ENCODE data around the gene MICU1. TPM values are rescaled to one million over a fixed set of nuclear protein-coding genes. Genes with fewer than 3 reads are reported as not detected.
"Not testable (repeated sequence)": the region's sequence is repeated elsewhere in the genome, so short reads cannot be mapped to it uniquely, and the experiment has no call there.

The MICU1 gene
- total RNA-seq, 4 donors from 2014 or later: 25.1 to 41.1 (median 34.9) TPM

- Histone ChIP-seq H3K27ac (no peak overlapping the region), H3K4me3 (no peak overlapping the region), H3K27me3 (no peaks in the 10 kb centered on the region), H3K9me3 (no peaks in the 10 kb centered on the region), H3K36me3 (peaks cover 0 to 17% (median 8%) of the 10 kb centered on the region in 4 donors), H3K4me1 (peaks cover 5 to 19% (median 8%) of the 10 kb centered on the region in 4 donors)
- WGBS, 2 donors (ENCODE audit: low coverage in 1 of 2): 94% methylated on average over 7 of the region's 7 CpGs; no CpG with 5 or more reads in 1 of the 2 donors
- TF ChIP-seq CTCF (IDR thresholded peaks at IDR 0.05) (no peak), POLR2AphosphoS5 (IDR thresholded peaks at IDR 0.05) (no peak), EP300 (IDR thresholded peaks at IDR 0.05; ENCODE audit: low read depth) (no peak), POLR2A (IDR thresholded peaks at IDR 0.05) (no peak)
- in situ Hi-C loops (cut with MboI; ENCODE audit: low pct_ligation_motif_present in 1 of 4, low pct_unique_long_range_greater_than_20kb in 1 of 4, low sequenced_read_pairs in 3 of 4) (loop anchor here in 3 of 4 donors (10.0 to 25.0 kb wide), 6 partner anchors 111 to 461 kb away; partner anchors contain the start of genes ANAPC16 (in 1 of the 3) and ASCC1 (in 1 of the 3)), intact Hi-C loops (cut with DNase I; ENCODE audit: low total_unique reads) (no loop called here)
- no peak for DNase-seq
Measured at GRCh38 chr10:72348282-72348681, 277.6 kb downstream of the MICU1 start.

- intact Hi-C loops (cut with DNase I; ENCODE audit: low total_unique reads): not testable (repeated sequence)
Measured at GRCh38 chr10:72346117-72346516, 279.8 kb downstream of the MICU1 start.

GRCh38 chr10:72344932-72345331 lies 280.9 kb downstream of the MICU1 start:
- TF ChIP-seq POLR2A (IDR thresholded peaks at IDR 0.05) (no peak), POLR2AphosphoS5 (IDR thresholded peaks at IDR 0.05) (no peak)
- intact Hi-C loops (cut with DNase I; ENCODE audit: low total_unique reads): no loop called here
- Histone ChIP-seq H3K36me3 (peaks cover 0 to 28% (median 10%) of the 10 kb centered on the region in 4 donors), H3K27me3 (no peaks in the 10 kb centered on the region), H3K4me3 (no peak overlapping the region), H3K9me3 (no peaks in the 10 kb centered on the region), H3K4me1 (peaks cover 0 to 4% (median 0%) of the 10 kb centered on the region in 4 donors), H3K27ac (no peak overlapping the region)
- DNase-seq: no peak
- 52% methylated on average over 11 of the region's 11 CpGs; no CpG with 5 or more reads in 1 of the 2 donors for WGBS, 2 donors (ENCODE audit: low coverage in 1 of 2)
- in situ Hi-C loops (cut with MboI; ENCODE audit: low pct_ligation_motif_present in 1 of 4, low pct_unique_long_range_greater_than_20kb in 1 of 4, low sequenced_read_pairs in 3 of 4): loop anchor here in 3 of 4 donors (10.0 to 25.0 kb wide), 6 partner anchors 108 to 458 kb away; partner anchors contain the start of genes ANAPC16 (in 1 of the 3) and ASCC1 (in 1 of the 3)

More at GRCh38 chr10:72346117-72346516, 279.8 kb downstream of the MICU1 start:
- in situ Hi-C loops (cut with MboI; ENCODE audit: low pct_ligation_motif_present in 1 of 4, low pct_unique_long_range_greater_than_20kb in 1 of 4, low sequenced_read_pairs in 3 of 4): loop anchor here in 3 of 4 donors (10.0 to 25.0 kb wide), 6 partner anchors 109 to 459 kb away; partner anchors contain the start of genes ANAPC16 (in 1 of the 3) and ASCC1 (in 1 of the 3)
- not testable (repeated sequence) for H3K27me3 ChIP-seq, DNase-seq, H3K4me1 ChIP-seq, H3K9me3 ChIP-seq, H3K4me3 ChIP-seq, H3K27ac ChIP-seq
- H3K36me3 ChIP-seq: peaks cover 0 to 23% (median 8%) of the 10 kb centered on the region in 4 donors
- WGBS, 2 donors (ENCODE audit: low coverage in 1 of 2): 93% methylated on average over 7 of the region's 7 CpGs; no CpG with 5 or more reads in 1 of the 2 donors

- no peak for TF ChIP-seq EP300 (IDR thresholded peaks at IDR 0.05; ENCODE audit: low read depth)
- TF ChIP-seq CTCF (IDR thresholded peaks at IDR 0.05): no peak
- TF ChIP-seq POLR2AphosphoS5 (IDR thresholded peaks at IDR 0.05): no peak
- TF ChIP-seq POLR2A (IDR thresholded peaks at IDR 0.05): no peak
- H3K9me3 ChIP-seq: no peaks in the 10 kb centered on the region
- H3K27ac ChIP-seq: no peak overlapping the region
- intact Hi-C loops (cut with DNase I; ENCODE audit: low total_unique reads): no loop called here
- WGBS, 2 donors (ENCODE audit: low coverage in 1 of 2): 93% methylated on average over 5 of the region's 5 CpGs; no CpG with 5 or more reads in 1 of the 2 donors
- H3K4me1 ChIP-seq: peaks cover 0 to 5% (median 0%) of the 10 kb centered on the region in 4 donors
- no peak for DNase-seq
- in situ Hi-C loops (cut with MboI; ENCODE audit: low pct_ligation_motif_present in 1 of 4, low pct_unique_long_range_greater_than_20kb in 1 of 4, low sequenced_read_pairs in 3 of 4): loop anchor here in 3 of 4 donors (10.0 to 25.0 kb wide), 6 partner anchors 106 to 456 kb away; partner anchors contain the start of genes ANAPC16 (in 1 of the 3) and ASCC1 (in 1 of the 3)
- peaks cover 0 to 36% (median 11%) of the 10 kb centered on the region in 4 donors for H3K36me3 ChIP-seq
- no peaks in the 10 kb centered on the region for H3K27me3 ChIP-seq
- no peak overlapping the region for H3K4me3 ChIP-seq
Measured at GRCh38 chr10:72342911-72343310, 283.0 kb downstream of the MICU1 start.

- Histone ChIP-seq H3K9me3 (no peaks in the 10 kb centered on the region), H3K4me3 (no peak overlapping the region), H3K36me3 (peaks cover 0 to 44% (median 12%) of the 10 kb centered on the region in 4 donors), H3K27me3 (no peaks in the 10 kb centered on the region), H3K4me1 (peaks cover 10 to 22% (median 13%) of the 10 kb centered on the region in 4 donors), H3K27ac (no peak overlapping the region)
- 67% methylated on average over 28 of the region's 28 CpGs; no CpG with 5 or more reads in 1 of the 2 donors for WGBS, 2 donors (ENCODE audit: low coverage in 1 of 2)
- in situ Hi-C loops (cut with MboI; ENCODE audit: low pct_ligation_motif_present in 1 of 4, low pct_unique_long_range_greater_than_20kb in 1 of 4, low sequenced_read_pairs in 3 of 4) (loop anchor here in 3 of 4 donors (10.0 to 25.0 kb wide), 6 partner anchors 103 to 453 kb away; partner anchors contain the start of genes ANAPC16 (in 1 of the 3) and ASCC1 (in 1 of the 3)), intact Hi-C loops (cut with DNase I; ENCODE audit: low total_unique reads) (no loop called here)
- TF ChIP-seq CTCF (IDR thresholded peaks at IDR 0.05) (peak; percentile 92 to 97 (median 95)), POLR2AphosphoS5 (IDR thresholded peaks at IDR 0.05) (no peak), POLR2A (IDR thresholded peaks at IDR 0.05) (no peak)
- DNase-seq: peak; percentile 77
Measured at GRCh38 chr10:72340510-72341261, 285.2 kb downstream of the MICU1 start.

All from transverse colon (tissue), 4 donors.